ENCODE data around the gene MRC1. TPM values are rescaled to one million over a fixed set of nuclear protein-coding genes. Genes with fewer than 3 reads are reported as not detected.

MRC1 gene
- total RNA-seq, 2 donors from 2014 or later = 0.09 TPM; not detected in 1

GRCh38 chr10:17792991-17793390, 16.2 kb upstream of the MRC1 start:
- Histone ChIP-seq H3K27ac (ENCODE audit: low read depth, low read length) (no peak overlapping the region), H3K4me1 (ENCODE audit: control insufficient read depth, insufficient read depth, low read length) (peaks cover 9% of the 10 kb centered on the region), H3K27me3 (ENCODE audit: control insufficient read depth, insufficient read depth, low read length, poor library complexity, severe bottlenecking) (no peaks in the 10 kb centered on the region), H3K36me3 (ENCODE audit: control insufficient read depth, insufficient read depth, low read length) (no peaks in the 10 kb centered on the region), H3K4me3 (ENCODE audit: low read length) (no peak overlapping the region), H3K9ac (ENCODE audit: extremely low read depth, low read length, poor library complexity, severe bottlenecking) (no peak overlapping the region), H3K9me3 (ENCODE audit: control insufficient read depth, low read length) (peaks cover 21% of the 10 kb centered on the region)
- H3K4me3 Mint-ChIP-seq = no peak overlapping the region
- no peak overlapping the region for H3K27ac Mint-ChIP-seq
- TF ChIP-seq CTCF (conservative IDR thresholded peaks at IDR 0.05) = no peak
- peaks cover 3% of the 10 kb centered on the region for H3K36me3 Mint-ChIP-seq (ENCODE audit: low read depth)
- H3K27me3 Mint-ChIP-seq (ENCODE audit: insufficient read depth) = no peaks in the 10 kb centered on the region
- DNase-seq = no peak
- peaks cover 34% of the 10 kb centered on the region for H3K4me1 Mint-ChIP-seq
- H3K9me3 Mint-ChIP-seq = peaks cover 18% of the 10 kb centered on the region

- Mint-ChIP-seq H3K4me3 (no peak overlapping the region), H3K9me3 (peaks cover 18% of the 10 kb centered on the region), H3K36me3 (ENCODE audit: low read depth) (peaks cover 3% of the 10 kb centered on the region), H3K27me3 (ENCODE audit: insufficient read depth) (no peaks in the 10 kb centered on the region), H3K27ac (peak overlapping the region; percentile 61), H3K4me1 (peaks cover 29% of the 10 kb centered on the region)
- no peak for DNase-seq
- H3K36me3 ChIP-seq (ENCODE audit: control insufficient read depth, insufficient read depth, low read length) = no peaks in the 10 kb centered on the region
- no peak overlapping the region for H3K4me3 ChIP-seq (ENCODE audit: low read length)
- H3K4me1 ChIP-seq (ENCODE audit: control insufficient read depth, insufficient read depth, low read length) = peaks cover 9% of the 10 kb centered on the region
- 86 to 97% methylated on average over 5 to 6 of the region's 6 CpGs for WGBS, 2 experiments (ENCODE audit: insufficient coverage in 1 of 2, insufficient read length in 1 of 2)
- H3K9ac ChIP-seq (ENCODE audit: extremely low read depth, low read length, poor library complexity, severe bottlenecking) = peak overlapping the region; percentile 7
- no peak for TF ChIP-seq CTCF (conservative IDR thresholded peaks at IDR 0.05)
- no peaks in the 10 kb centered on the region for H3K27me3 ChIP-seq (ENCODE audit: control insufficient read depth, insufficient read depth, low read length, poor library complexity, severe bottlenecking)
- H3K27ac ChIP-seq (ENCODE audit: low read depth, low read length) = no peak overlapping the region
- H3K9me3 ChIP-seq (ENCODE audit: control insufficient read depth, low read length) = peaks cover 22% of the 10 kb centered on the region
These were observed 15.1 kb upstream of the MRC1 start for GRCh38 chr10:17793823-17794644.

- H3K27me3 Mint-ChIP-seq (ENCODE audit: insufficient read depth) = no peaks in the 10 kb centered on the region
- Histone ChIP-seq H3K9ac (ENCODE audit: extremely low read depth, low read length, poor library complexity, severe bottlenecking) (no peak overlapping the region), H3K9me3 (ENCODE audit: control insufficient read depth, low read length) (peaks cover 22% of the 10 kb centered on the region), H3K27ac (ENCODE audit: low read depth, low read length) (no peak overlapping the region), H3K4me1 (ENCODE audit: control insufficient read depth, insufficient read depth, low read length) (peaks cover 9% of the 10 kb centered on the region), H3K27me3 (ENCODE audit: control insufficient read depth, insufficient read depth, low read length, poor library complexity, severe bottlenecking) (no peaks in the 10 kb centered on the region), H3K4me3 (ENCODE audit: low read length) (no peak overlapping the region), H3K36me3 (ENCODE audit: control insufficient read depth, insufficient read depth, low read length) (no peaks in the 10 kb centered on the region)
- no peak for DNase-seq
- peaks cover 3% of the 10 kb centered on the region for H3K36me3 Mint-ChIP-seq (ENCODE audit: low read depth)
- no peak overlapping the region for H3K27ac Mint-ChIP-seq
- no peak overlapping the region for H3K4me3 Mint-ChIP-seq
- no peak for TF ChIP-seq CTCF (conservative IDR thresholded peaks at IDR 0.05)
- peaks cover 18% of the 10 kb centered on the region for H3K9me3 Mint-ChIP-seq
- H3K4me1 Mint-ChIP-seq = peaks cover 29% of the 10 kb centered on the region
- 88 to 100% methylated on average over 2 to 4 of the region's 4 CpGs for WGBS, 2 experiments (ENCODE audit: insufficient coverage in 1 of 2, insufficient read length in 1 of 2)
These were observed 14.1 kb upstream of the MRC1 start for GRCh38 chr10:17795083-17795482.

Data from endodermal cell (in vitro differentiated cells).